NB4 (cell line): ENCODE results near the gene ALG3.
A peak's percentile ranks its signal among the peaks of the same experiment; 100 is the strongest.

Experiments used
- DNase-seq: peaks from one replicate; pipeline ENCODE4 v3.0.0; 2010; ENCODE audit warnings: low read depth
- H3K4me3 ChIP-seq: one replicate; pipeline ENCODE4 v1.5.1; 2011; ENCODE audit warnings: mild to moderate bottlenecking, low read depth, low read length, moderate library complexity
- MYC ChIP-seq: IDR thresholded peaks from 2 replicates; pipeline ENCODE4 v1.6.1; 2011; ENCODE audit warnings: low read depth, low read length
- POLR2A ChIP-seq: IDR thresholded peaks from 2 replicates; pipeline ENCODE4 v1.6.1; 2011; ENCODE audit warnings: mild to moderate bottlenecking; ENCODE audit not compliant: insufficient read length; ENCODE audit errors: extremely low read depth
- TF ChIP-seq, protein P1 (sequence below): IDR thresholded peaks from one replicate; pipeline ENCODE4 v1.5.1; 2012; ENCODE audit warnings: low read depth, low read length
- TF ChIP-seq, protein P2 (sequence below): IDR thresholded peaks from 2 replicates; pipeline ENCODE4 v1.6.1; 2011; ENCODE audit warnings: low read depth, low read length

The ALG3 gene

DNA sequence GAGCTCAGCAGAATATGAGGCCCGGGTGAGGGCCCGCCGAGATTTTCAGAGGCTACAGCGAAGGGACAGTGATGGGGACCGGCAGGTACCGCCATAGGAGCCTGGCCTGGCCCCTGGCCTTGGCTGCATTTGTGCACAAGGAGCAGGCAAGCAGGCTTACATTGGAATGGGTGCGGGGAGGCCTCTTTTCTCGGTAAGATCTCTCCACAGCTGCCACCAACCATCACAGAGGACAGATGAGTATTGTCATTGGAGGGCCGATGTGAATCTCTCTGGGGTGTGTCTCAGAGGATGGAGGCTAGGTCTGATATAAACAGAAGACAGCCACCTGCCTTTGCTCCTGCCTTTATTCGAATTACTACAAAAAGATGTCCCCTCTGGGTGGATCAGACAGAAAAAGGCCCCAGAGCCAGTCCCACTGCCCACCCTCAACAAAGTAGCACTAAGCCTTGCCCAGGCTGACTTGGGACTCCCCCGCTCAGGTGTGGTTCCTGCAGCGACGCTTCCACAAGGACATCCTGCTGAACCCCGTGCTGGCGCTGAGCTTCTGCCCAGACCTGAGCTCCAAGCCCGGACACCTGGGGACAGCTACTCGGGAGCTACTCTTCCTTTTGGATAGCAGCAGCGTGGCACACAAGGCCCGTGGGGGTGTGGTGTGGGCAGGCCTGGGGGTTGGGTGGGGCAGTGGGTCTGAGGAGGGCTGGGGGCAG lies 13.9 kb downstream of the ALG3 start:
- TF ChIP-seq POLR2A (no peak), MYC (no peak)
- no peak for DNase-seq
- no peak overlapping the region for H3K4me3 ChIP-seq

GRCh38 chr3:184234224-184234623 lies 14.5 kb downstream of the ALG3 start:
- no peak overlapping the region for H3K4me3 ChIP-seq
- TF ChIP-seq, protein P1, sequence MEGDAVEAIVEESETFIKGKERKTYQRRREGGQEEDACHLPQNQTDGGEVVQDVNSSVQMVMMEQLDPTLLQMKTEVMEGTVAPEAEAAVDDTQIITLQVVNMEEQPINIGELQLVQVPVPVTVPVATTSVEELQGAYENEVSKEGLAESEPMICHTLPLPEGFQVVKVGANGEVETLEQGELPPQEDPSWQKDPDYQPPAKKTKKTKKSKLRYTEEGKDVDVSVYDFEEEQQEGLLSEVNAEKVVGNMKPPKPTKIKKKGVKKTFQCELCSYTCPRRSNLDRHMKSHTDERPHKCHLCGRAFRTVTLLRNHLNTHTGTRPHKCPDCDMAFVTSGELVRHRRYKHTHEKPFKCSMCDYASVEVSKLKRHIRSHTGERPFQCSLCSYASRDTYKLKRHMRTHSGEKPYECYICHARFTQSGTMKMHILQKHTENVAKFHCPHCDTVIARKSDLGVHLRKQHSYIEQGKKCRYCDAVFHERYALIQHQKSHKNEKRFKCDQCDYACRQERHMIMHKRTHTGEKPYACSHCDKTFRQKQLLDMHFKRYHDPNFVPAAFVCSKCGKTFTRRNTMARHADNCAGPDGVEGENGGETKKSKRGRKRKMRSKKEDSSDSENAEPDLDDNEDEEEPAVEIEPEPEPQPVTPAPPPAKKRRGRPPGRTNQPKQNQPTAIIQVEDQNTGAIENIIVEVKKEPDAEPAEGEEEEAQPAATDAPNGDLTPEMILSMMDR: no peak
- TF ChIP-seq MYC: no peak
- no peak for TF ChIP-seq POLR2A
- TF ChIP-seq, protein P2, sequence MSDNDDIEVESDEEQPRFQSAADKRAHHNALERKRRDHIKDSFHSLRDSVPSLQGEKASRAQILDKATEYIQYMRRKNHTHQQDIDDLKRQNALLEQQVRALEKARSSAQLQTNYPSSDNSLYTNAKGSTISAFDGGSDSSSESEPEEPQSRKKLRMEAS: no peak
- DNase-seq: peak; percentile 35

GRCh38 chr3:184233127-184233843 lies 15.5 kb downstream of the ALG3 start:
- TF ChIP-seq POLR2A (no peak), MYC (no peak)
- TF ChIP-seq, protein P2: no peak
- TF ChIP-seq, protein P1: no peak
- no peak overlapping the region for H3K4me3 ChIP-seq
- DNase-seq: no peak

DNA sequence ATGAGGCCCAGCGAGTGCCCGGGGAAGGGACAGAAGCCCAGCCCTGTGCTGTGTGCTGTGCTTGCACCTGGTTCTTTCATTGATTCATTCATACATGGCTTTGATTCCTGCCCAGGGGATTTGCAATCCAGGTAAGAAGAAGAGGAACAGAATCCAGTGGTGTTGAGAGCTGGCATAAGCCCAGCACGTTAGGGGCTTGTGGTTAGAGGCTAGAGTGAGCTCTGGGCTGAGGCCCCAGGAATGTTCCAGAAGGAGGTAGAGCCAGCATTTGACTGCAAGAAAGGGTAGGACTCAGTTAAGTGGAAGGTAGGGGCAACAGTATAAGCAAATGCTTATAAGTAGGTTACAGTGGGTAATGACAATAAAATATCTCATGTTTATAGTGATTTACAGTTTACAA lies 17.1 kb downstream of the ALG3 start:
- TF ChIP-seq, protein P2: no peak
- TF ChIP-seq MYC (no peak), POLR2A (no peak)
- TF ChIP-seq, protein P1: no peak
- no peak overlapping the region for H3K4me3 ChIP-seq
- no peak for DNase-seq

DNA sequence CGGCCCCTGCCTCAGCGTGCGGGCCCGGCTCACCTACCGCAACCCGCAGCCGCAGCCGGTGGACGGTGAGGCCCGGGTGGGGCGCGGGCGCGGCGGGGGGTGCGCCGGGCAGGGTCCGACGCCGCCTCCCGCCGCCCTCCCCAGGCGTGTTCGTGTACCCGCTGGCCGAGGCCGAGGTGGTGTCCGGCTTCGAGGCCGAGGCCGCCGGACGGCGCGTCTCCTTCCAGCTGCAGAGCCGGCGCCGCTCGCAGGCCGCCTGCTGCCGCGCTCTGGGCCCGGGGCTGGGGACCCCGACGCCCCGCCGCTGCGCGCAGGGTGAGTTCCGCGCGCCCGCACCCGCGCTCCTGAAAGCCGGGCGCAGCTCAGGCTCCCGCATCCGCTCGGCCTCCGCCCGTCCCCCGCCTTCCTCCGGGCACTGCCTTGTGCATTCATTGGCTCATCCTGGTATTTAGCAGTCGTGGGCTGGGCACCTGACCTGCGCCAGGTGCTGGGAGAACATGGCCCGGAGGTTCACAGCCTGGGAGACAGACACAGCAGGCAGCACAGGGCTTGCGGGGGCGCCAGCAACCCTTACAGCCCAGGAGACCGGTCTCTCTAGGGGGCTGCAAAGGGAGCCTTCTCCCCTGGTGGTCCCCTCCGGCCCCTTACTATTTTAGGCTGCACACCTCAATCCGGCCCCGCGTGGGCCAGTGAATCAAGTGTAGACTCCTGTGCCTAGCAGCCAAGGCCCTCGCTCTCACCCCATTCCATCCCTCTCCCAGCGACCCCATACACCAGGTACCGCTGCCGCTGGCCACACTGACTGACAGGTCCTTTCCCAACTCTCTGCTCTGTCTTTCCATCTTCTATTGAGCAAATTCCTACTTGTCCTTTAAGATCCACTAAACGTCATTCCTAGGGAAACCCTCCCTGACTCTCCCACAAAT lies 17.9 kb downstream of the ALG3 start:
- no peak overlapping the region for H3K4me3 ChIP-seq
- TF ChIP-seq, protein P2: no peak
- TF ChIP-seq MYC (no peak), POLR2A (no peak)
- TF ChIP-seq, protein P1: no peak
- no peak for DNase-seq
